ENCODE data around the gene LDB2. TPM values are rescaled to one million over a fixed set of nuclear protein-coding genes. Genes with fewer than 3 reads are reported as not detected.
A peak's percentile ranks its signal among the peaks of the same experiment; 100 is the strongest.
"Not testable (repeated sequence)": the region's sequence is repeated elsewhere in the genome, so short reads cannot be mapped to it uniquely, and the experiment has no call there.

The LDB2 gene
- total RNA-seq, 1 donor from 2014 or later = 3.1 TPM

DNA sequence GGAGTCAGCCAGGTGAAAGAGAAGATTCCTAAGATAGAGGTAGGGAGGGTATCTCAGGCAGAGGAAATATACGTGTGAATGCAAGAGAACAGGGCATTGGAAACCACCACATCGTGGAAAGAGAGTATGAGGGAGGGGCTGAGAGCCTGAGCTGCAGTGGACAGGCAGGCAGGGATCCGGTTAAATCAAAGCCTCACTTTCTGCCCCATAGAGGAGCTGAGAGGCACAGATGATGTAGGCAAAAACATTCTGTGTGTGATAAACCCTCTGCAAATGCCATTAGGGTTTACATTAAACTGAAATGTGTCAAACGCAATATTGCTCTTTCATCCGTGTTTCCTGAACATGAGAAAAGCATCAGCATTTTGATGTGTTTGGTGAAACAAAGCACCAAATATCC is 374.0 kb downstream of the LDB2 start:
- H3K27me3 Mint-ChIP-seq (ENCODE audit: unreplicated experiment) = no peaks in the 10 kb centered on the region
- H3K4me3 Mint-ChIP-seq (ENCODE audit: unreplicated experiment) = no peak overlapping the region
- peaks cover 5% of the 10 kb centered on the region for H3K4me1 Mint-ChIP-seq (ENCODE audit: low read depth, unreplicated experiment)
- TF ChIP-seq, protein P1, sequence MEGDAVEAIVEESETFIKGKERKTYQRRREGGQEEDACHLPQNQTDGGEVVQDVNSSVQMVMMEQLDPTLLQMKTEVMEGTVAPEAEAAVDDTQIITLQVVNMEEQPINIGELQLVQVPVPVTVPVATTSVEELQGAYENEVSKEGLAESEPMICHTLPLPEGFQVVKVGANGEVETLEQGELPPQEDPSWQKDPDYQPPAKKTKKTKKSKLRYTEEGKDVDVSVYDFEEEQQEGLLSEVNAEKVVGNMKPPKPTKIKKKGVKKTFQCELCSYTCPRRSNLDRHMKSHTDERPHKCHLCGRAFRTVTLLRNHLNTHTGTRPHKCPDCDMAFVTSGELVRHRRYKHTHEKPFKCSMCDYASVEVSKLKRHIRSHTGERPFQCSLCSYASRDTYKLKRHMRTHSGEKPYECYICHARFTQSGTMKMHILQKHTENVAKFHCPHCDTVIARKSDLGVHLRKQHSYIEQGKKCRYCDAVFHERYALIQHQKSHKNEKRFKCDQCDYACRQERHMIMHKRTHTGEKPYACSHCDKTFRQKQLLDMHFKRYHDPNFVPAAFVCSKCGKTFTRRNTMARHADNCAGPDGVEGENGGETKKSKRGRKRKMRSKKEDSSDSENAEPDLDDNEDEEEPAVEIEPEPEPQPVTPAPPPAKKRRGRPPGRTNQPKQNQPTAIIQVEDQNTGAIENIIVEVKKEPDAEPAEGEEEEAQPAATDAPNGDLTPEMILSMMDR (IDR thresholded peaks at IDR 0.05; ENCODE audit: partially characterized antibody, unreplicated experiment) = no peak
- peaks cover 3% of the 10 kb centered on the region for H3K9me3 Mint-ChIP-seq (ENCODE audit: unreplicated experiment)
- no peaks in the 10 kb centered on the region for H3K36me3 Mint-ChIP-seq (ENCODE audit: unreplicated experiment)
- no peak overlapping the region for H3K27ac Mint-ChIP-seq (ENCODE audit: unreplicated experiment)
- DNase-seq = no peak

DNA sequence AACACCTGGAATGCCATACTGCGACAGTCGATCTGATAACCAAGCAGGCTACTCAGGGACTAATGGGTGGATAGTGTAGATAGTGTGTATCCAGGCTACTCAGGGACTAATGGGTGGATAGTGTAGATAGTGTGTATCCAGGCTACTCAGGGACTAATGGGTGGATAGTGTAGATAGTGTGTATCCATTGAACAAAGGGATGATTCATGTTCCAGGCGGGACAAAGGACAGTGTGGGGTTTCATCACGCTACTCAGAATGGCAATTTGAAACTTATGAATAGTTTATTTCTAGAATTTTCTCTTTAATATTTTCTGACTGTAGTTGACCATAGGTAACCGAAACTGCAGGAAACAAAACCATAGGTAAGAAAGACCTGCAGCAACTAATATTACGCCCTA is 374.9 kb downstream of the LDB2 start:
- not testable (repeated sequence) for H3K27ac Mint-ChIP-seq (ENCODE audit: unreplicated experiment); DNase-seq; H3K9me3 Mint-ChIP-seq (ENCODE audit: unreplicated experiment); H3K36me3 Mint-ChIP-seq (ENCODE audit: unreplicated experiment); H3K27me3 Mint-ChIP-seq (ENCODE audit: unreplicated experiment); H3K4me3 Mint-ChIP-seq (ENCODE audit: unreplicated experiment); H3K4me1 Mint-ChIP-seq (ENCODE audit: low read depth, unreplicated experiment)

GRCh38 chr4:16521156-16521915 is 377.1 kb downstream of the LDB2 start:
- Mint-ChIP-seq H3K4me3 (ENCODE audit: unreplicated experiment) (no peak overlapping the region), H3K27ac (ENCODE audit: unreplicated experiment) (no peak overlapping the region), H3K36me3 (ENCODE audit: unreplicated experiment) (no peaks in the 10 kb centered on the region), H3K27me3 (ENCODE audit: unreplicated experiment) (no peaks in the 10 kb centered on the region), H3K4me1 (ENCODE audit: low read depth, unreplicated experiment) (peaks cover 5% of the 10 kb centered on the region), H3K9me3 (ENCODE audit: unreplicated experiment) (peaks cover 3% of the 10 kb centered on the region)
- TF ChIP-seq, protein P1 (IDR thresholded peaks at IDR 0.05; ENCODE audit: partially characterized antibody, unreplicated experiment) = no peak
- no peak for DNase-seq

GRCh38 chr4:16516796-16517439 is 381.5 kb downstream of the LDB2 start:
- Mint-ChIP-seq H3K4me1 (ENCODE audit: low read depth, unreplicated experiment) (peaks cover 5% of the 10 kb centered on the region), H3K27ac (ENCODE audit: unreplicated experiment) (no peak overlapping the region), H3K9me3 (ENCODE audit: unreplicated experiment) (peaks cover 2% of the 10 kb centered on the region), H3K36me3 (ENCODE audit: unreplicated experiment) (no peaks in the 10 kb centered on the region), H3K4me3 (ENCODE audit: unreplicated experiment) (no peak overlapping the region), H3K27me3 (ENCODE audit: unreplicated experiment) (no peaks in the 10 kb centered on the region)
- TF ChIP-seq, protein P1 (IDR thresholded peaks at IDR 0.05; ENCODE audit: partially characterized antibody, unreplicated experiment) = no peak
- peak; percentile 23 for DNase-seq

DNA sequence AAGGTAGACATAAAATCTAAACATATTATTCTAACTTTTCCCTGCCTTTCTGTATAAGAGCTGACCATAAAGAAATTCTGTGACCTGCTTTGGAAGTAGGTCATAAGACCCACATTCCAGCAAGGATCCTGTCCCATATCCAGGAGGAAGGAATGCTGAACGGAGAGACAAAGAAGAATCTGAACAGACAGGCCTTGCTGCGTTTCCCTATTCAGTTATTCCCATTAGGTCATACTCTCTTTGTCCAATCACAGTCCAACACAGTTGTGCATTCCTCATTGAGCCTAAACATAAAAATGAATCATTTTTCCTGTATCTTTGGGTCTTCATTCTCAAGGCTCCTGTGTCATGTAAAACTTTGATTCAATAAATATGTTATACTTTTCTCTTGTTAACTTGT is 384.6 kb downstream of the LDB2 start:
- Mint-ChIP-seq H3K27me3 (ENCODE audit: unreplicated experiment) (no peaks in the 10 kb centered on the region), H3K4me3 (ENCODE audit: unreplicated experiment) (no peak overlapping the region), H3K27ac (ENCODE audit: unreplicated experiment) (no peak overlapping the region), H3K36me3 (ENCODE audit: unreplicated experiment) (no peaks in the 10 kb centered on the region), H3K4me1 (ENCODE audit: low read depth, unreplicated experiment) (no peaks in the 10 kb centered on the region), H3K9me3 (ENCODE audit: unreplicated experiment) (no peaks in the 10 kb centered on the region)
- DNase-seq = no peak
- TF ChIP-seq, protein P1 (IDR thresholded peaks at IDR 0.05; ENCODE audit: partially characterized antibody, unreplicated experiment) = no peak

Data from glutamatergic neuron (in vitro differentiated cells).